Measurements from ENCODE around the gene CLIP1.
"Not testable (repeated sequence)": the region's sequence is repeated elsewhere in the genome, so short reads cannot be mapped to it uniquely, and the experiment has no call there.

Gene CLIP1

DNA sequence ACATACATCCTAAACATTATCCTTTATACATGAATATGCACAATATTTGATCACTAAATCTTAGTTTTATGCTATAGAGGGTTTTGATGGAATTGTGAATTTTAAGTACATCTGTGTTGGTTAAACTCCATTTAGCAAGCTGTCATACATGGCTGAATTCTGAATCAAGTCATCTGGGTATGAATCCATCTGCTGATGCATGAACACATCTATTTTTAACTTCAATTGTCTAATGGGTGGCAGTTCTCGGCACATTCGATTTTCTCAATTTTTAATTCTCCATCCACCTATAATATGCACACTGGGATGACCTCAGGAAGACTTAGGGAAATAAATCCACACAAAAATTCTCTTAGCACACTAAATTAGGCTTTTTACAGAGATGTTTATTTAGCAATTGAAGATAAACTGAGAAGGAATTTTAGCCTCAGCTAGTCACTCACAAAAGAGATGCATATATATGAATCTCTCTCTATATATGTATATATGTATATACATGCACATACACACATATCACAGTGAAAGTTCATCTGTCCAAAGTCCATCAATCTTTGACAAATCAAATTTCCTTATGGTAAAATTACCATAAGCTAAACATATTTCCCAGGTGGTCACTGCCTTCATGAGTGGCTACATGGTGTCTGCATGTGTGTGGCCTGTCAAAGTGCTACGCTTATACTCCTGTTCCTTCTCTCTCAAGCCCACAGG is 111.7 kb downstream of the CLIP1 start:
- no peak for DNase-seq (ENCODE audit: low read depth)

- DNase-seq (ENCODE audit: low read depth), result no peak
Measured at GRCh38 chr12:122309564-122310121, 112.8 kb downstream of the CLIP1 start.

- no peak for DNase-seq (ENCODE audit: low read depth)
Measured at GRCh38 chr12:122308811-122309210, 113.7 kb downstream of the CLIP1 start.

DNA sequence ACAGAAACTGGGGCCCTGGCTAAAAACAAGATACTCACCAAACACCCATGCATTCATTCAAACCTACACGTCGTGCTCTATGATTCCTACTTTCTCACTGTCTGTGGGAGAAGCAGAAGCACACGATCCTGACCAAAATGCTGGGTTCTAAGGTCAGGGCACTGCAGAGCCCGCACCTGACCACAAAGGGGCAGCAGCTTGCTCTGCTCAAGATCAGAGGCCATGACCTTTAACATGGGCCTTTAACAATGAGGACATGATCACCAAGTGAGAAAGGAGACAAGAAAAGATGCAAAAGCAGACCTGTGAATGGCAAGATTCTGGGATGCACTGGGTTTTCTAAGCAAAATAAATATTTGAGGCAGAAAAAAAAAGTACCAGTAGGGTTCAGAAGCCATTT is 116.1 kb downstream of the CLIP1 start:
- no peak for DNase-seq (ENCODE audit: low read depth)

GRCh38 chr12:122304924-122305323 is 117.5 kb downstream of the CLIP1 start:
- DNase-seq (ENCODE audit: low read depth), result no peak

DNA sequence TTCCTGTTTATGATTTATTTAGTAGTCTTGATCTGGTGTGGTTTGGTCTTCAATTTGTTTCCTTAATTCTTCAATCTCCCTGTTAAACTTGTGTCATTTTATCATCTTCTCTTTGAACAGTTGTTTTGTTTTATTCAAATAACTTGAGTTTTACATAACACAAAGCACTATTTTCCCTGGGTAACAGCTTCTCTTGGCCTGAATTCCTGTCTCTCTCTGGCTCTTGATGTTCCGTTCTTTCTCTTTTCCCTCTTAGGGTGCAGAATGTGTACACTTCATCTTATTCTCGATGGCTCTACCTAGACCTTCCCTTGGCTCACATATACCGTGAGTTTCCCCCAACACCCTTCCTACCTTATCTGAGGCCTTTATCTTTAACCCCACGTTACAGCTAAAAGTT is 119.4 kb downstream of the CLIP1 start:
- DNase-seq (ENCODE audit: low read depth), result no peak

DNA sequence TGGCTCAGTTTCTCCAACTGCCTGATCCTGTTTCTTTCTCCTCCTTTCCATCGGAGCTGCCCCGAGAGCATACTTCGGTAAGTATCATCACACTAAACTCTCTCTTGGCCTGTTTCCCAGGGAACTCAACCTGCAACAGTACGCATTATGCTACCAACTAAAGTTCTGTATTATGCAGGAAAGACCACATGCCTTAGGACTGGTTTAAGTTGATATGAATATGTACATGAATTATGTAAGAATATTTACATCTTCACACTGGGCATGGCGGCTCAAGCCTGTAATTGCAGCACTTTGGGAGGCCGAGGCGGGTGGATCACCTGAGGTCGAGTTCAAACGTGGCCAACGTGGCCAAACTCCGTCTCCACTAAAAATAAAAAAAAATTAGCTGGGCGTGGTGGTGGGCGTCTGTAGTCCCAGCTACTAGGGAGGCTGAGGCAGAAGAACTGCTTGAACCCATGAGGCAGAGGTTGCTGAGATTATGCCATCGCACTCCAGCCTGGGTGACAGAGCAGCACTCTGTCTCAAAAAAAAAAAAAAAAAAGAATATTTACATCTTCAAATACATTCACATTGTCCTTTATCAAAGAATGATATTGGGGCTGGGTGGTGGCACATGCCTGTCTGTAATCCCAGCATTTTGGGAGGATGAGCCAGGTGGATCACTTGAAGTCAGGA is 124.3 kb downstream of the CLIP1 start:
- DNase-seq (ENCODE audit: low read depth), result no peak

- no peak for DNase-seq (ENCODE audit: low read depth)
Measured at GRCh38 chr12:122297494-122297893, 125.0 kb downstream of the CLIP1 start.

- no peak for DNase-seq (ENCODE audit: low read depth)
Measured at GRCh38 chr12:122295877-122296276, 126.6 kb downstream of the CLIP1 start.

DNA sequence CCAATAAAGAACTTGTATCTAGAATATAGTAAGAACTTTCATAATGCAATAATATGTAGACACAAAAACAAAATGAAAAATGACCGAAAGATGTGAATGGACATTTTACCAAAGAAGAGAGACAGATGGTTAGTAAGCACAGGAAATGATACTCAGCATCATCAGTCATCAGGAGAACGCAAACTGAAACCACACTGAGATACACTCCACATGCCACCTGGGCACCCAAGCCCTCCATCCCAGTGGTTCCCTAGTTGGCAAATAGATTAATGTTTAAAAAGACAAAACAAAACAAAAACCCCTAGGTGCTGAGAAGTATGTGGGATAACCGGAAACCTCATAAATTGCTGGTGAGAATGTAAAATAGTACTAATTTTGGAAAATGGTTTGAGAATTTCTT is 129.4 kb downstream of the CLIP1 start:
- no peak for DNase-seq (ENCODE audit: low read depth)

DNA sequence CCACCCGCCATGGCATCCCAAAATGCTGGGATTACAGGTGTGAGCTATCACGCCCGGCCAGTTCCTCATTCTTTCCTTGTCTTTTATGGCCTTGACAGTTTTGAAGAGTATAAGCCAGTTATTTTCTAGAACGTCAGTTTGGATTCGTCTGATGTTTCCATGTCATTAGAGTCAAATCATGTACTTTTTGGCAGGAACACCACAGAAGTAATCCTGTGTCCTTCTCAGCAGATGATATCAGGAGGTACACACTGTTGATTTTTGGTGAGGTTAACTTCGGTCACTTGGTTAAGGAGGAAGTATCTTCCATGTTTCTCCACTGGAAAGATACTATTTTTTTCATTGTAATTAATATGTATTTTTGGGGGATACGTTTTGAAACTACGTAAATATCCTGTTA is 131.0 kb downstream of the CLIP1 start:
- DNase-seq (ENCODE audit: low read depth), result no peak

GRCh38 chr12:122283680-122284079 is 138.8 kb downstream of the CLIP1 start:
- no peak for DNase-seq (ENCODE audit: low read depth)

GRCh38 chr12:122282061-122282460 is 140.4 kb downstream of the CLIP1 start:
- no peak for DNase-seq (ENCODE audit: low read depth)

GRCh38 chr12:122276242-122276641 is 146.2 kb downstream of the CLIP1 start:
- DNase-seq (ENCODE audit: low read depth), result no peak

GRCh38 chr12:122275459-122275858 is 147.0 kb downstream of the CLIP1 start:
- no peak for DNase-seq (ENCODE audit: low read depth)

DNA sequence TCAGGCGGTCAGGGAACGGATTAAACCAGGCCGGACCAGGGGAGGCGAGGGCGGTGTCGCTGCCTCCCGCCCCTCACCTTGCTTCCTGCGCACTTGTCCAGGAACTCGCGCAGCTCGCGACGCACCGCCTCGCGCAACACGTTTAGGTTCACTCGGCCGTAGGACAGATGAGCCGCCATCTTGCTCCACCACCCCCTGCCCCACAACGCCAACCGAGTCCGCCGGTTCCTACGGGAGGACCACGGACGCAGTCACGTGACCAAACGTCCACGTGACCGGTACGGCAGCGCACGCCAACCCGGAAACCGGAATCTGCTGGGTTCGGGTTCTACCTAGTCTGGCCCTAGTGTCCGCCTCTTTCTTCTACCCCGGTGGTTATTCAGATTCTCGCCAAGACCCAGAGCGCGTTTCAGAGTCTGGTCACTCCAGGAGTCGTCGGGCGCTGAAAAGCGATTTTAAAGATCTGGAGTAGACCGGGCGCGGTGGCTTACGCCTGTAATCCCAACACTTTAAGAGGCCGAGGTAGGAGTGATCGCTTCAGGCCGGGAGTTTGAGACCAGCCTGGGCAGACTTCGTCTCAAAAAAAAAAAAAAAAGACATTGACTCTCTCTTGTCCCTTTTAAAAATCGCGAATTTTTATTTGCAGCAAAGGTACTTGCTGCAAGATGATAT is 156.1 kb downstream of the CLIP1 start, which contains the start of gene VPS33A:
Gene VPS33A (minus strand): TSS at position 265 of the 672 bp plus-strand sequence. CDS start 86 bp downstream, at position 179.
- DNase-seq (ENCODE audit: low read depth), result peak; percentile 83

GRCh38 chr12:122265886-122266229 is 156.6 kb downstream of the CLIP1 start:
- peak; percentile 41 for DNase-seq (ENCODE audit: low read depth)

- DNase-seq (ENCODE audit: low read depth), result no peak
Measured at GRCh38 chr12:122265476-122265875, 157.0 kb downstream of the CLIP1 start.

- DNase-seq (ENCODE audit: low read depth), result not testable (repeated sequence)
Measured at GRCh38 chr12:122260735-122261134, 161.7 kb downstream of the CLIP1 start.

DNA sequence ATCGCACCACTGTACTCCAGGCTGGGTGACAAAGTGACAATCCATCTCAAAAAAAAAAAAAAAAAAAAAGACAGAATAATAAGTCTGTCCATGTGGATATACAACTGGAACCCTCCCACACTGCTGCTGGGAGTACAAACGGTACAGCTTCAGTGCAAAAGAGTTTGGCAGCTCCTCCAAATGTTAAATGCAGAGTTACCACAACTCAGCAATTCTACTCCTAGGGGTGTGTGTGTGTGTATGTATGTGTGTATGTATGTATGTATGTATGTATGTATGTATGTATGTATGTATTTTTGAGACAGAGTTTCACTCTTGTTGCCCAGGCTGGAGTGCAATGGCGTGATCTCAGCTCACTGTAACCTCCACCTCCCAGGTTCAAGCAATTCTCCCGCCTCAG is 163.5 kb downstream of the CLIP1 start:
- DNase-seq (ENCODE audit: low read depth), result not testable (repeated sequence)

DNA sequence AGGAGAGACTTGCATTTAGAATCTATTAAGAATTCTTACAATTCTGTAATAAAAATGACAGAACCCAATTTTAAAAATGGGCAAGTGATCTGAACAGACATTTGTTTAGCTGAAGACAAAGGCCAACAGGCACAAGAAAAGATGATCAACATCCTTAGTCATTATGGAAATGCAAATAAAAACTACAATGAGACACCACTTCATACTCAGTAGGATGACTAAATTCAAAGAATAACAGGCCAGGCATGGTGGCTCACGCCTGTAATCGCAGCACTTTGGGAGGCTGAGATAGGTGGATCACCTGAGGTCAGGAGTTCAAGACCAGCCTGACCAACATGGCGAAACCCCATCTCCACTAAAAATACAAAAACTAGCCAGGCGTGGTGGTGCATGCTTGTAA is 164.0 kb downstream of the CLIP1 start:
- DNase-seq (ENCODE audit: low read depth), result not testable (repeated sequence)

- DNase-seq (ENCODE audit: low read depth), result no peak
Measured at GRCh38 chr12:122250536-122250935, 171.9 kb downstream of the CLIP1 start.

DNA sequence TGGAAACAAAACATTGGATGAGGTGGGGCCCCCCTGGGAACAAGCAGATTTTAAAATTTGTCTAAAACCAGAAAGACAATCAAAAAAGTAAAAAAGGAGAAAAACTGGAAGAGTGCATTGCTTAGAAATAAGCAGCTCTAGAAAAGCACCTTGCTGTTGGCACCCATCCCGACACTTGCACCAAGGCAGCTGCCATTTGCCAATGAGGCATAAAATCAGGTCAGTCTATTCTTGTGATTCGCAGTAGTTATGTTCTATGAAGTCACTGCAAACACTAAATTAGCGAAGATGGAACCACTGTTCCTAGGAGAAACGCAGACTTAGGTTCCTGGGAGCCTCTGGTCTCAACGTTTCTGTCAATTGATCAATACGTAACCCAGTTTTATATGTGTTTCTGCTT is 172.4 kb downstream of the CLIP1 start:
- no peak for DNase-seq (ENCODE audit: low read depth)
